Kidney epithelial cell (primary cell): Measurements from ENCODE around the gene PPP1R16B. TPM values are rescaled to one million over a fixed set of nuclear protein-coding genes. Genes with fewer than 3 reads are reported as not detected.

Experiments used
- DNase-seq: peaks from one replicate; pipeline ENCODE4 v3.0.0-alpha.2; 2010; ENCODE audit warnings: low read depth
- H3K27me3 ChIP-seq: 2 replicates; pipeline ENCODE4 v1.6.0; 2011; ENCODE audit warnings: low read length; ENCODE audit not compliant: control insufficient read depth, insufficient read depth
- H3K36me3 ChIP-seq: 2 replicates; pipeline ENCODE4 v1.5.1; 2011; ENCODE audit warnings: low read length; ENCODE audit not compliant: control insufficient read depth, insufficient read depth
- H3K4me3 ChIP-seq: 2 replicates; pipeline ENCODE4 v1.5.1; 2011; ENCODE audit warnings: low read depth, mild to moderate bottlenecking, control low read depth, low read length
- CTCF ChIP-seq: IDR thresholded peaks from 2 replicates; pipeline ENCODE4 v1.5.1; 2011; ENCODE audit warnings: mild to moderate bottlenecking, moderate library complexity, low read length, control low read depth, inconsistent platforms; ENCODE audit not compliant: insufficient read depth, poor library complexity, severe bottlenecking
- total RNA-seq: library from RNA; depleted of rRNA; stranded (reverse); fragments of >200 nt; gene quantifications from 2 replicates; pipeline ENCODE4 v1.2.3, GENCODE V29; 2015

The PPP1R16B gene
- total RNA-seq, 1 donor from 2014 or later, result 0.13 TPM

GRCh38 chr20:38831995-38832620, 26.6 kb downstream of the PPP1R16B start:
- no peaks in the 10 kb centered on the region for H3K36me3 ChIP-seq
- no peak for TF ChIP-seq CTCF
- DNase-seq, result no peak

GRCh38 chr20:38833154-38833856, 27.8 kb downstream of the PPP1R16B start:
- no peak for DNase-seq
- no peak overlapping the region for H3K4me3 ChIP-seq
- H3K27me3 ChIP-seq, result no peaks in the 10 kb centered on the region
- no peaks in the 10 kb centered on the region for H3K36me3 ChIP-seq
- no peak for TF ChIP-seq CTCF

More at GRCh38 chr20:38831995-38832620, 26.6 kb downstream of the PPP1R16B start:
- Histone ChIP-seq H3K27me3 (no peaks in the 10 kb centered on the region), H3K4me3 (no peak overlapping the region)

GRCh38 chr20:38833857-38834164, 28.3 kb downstream of the PPP1R16B start:
- no peaks in the 10 kb centered on the region for H3K36me3 ChIP-seq
- no peaks in the 10 kb centered on the region for H3K27me3 ChIP-seq
- no peak overlapping the region for H3K4me3 ChIP-seq
- TF ChIP-seq CTCF, result no peak
- no peak for DNase-seq

- Histone ChIP-seq H3K27me3 (peaks cover 1% of the 10 kb centered on the region), H3K36me3 (no peaks in the 10 kb centered on the region), H3K4me3 (no peak overlapping the region)
- no peak for TF ChIP-seq CTCF
- no peak for DNase-seq
These were observed 29.4 kb downstream of the PPP1R16B start for GRCh38 chr20:38834868-38835267.

- DNase-seq, result no peak
- no peak for TF ChIP-seq CTCF
- H3K4me3 ChIP-seq, result no peak overlapping the region
- no peaks in the 10 kb centered on the region for H3K36me3 ChIP-seq
- H3K27me3 ChIP-seq, result peaks cover 4% of the 10 kb centered on the region
These were observed 30.3 kb downstream of the PPP1R16B start for GRCh38 chr20:38835792-38836191.

GRCh38 chr20:38836991-38837390, 31.5 kb downstream of the PPP1R16B start:
- Histone ChIP-seq H3K27me3 (peaks cover 4% of the 10 kb centered on the region), H3K36me3 (no peaks in the 10 kb centered on the region), H3K4me3 (no peak overlapping the region)
- no peak for DNase-seq
- TF ChIP-seq CTCF, result no peak
